ENCODE measurements around the gene PPP3R1. TPM values are rescaled to one million over a fixed set of nuclear protein-coding genes. Genes with fewer than 3 reads are reported as not detected.

The PPP3R1 gene
- total and polyA plus RNA-seq, 9 of the 15 experiments (the other 6 are each of a cell fraction or from before 2014, with no cell fraction given) = 3.7 to 70.0 (median 24.8) TPM

DNA sequence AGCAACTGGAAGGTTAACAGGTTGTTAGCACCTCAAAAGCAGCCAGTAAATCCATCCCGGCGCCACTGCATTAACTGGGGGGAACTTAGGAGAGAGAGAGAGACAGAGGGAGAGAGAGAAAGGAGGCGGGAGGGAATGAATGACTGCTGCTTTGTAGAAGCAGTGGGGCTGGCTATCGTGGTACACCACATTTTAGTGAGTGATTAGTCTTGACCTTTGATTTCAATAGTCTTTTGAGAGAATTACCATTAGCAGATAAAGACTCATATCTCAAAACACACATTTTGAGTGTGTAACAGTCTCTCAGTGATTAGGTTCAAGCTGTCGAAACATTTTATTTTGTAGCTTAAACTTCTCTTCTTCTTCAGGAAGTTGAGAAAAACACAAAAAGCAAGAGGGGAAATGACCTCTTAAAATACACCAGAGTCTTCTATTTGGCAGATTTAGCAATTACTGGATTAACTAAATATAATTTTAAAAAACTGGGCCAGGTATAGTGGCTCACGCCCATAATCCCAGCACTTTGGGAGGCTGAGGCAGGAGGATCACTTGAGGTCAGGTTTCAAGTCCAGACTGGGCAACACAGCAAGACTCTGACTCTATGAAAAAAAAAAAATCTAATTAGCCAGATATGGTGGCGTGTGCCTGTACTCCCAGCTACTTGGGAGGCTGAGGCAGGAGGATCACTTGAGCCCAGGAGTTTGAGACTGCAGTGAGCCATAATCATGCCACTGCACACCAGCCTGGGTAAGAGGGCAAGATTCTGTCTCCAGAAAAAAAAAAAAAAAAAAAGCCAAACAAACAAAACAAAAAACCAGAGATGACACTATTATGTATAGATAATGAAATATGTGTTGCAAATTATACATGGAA, 116.6 kb downstream of the PPP3R1 start (continued):
- TF ChIP-seq, protein P1, sequence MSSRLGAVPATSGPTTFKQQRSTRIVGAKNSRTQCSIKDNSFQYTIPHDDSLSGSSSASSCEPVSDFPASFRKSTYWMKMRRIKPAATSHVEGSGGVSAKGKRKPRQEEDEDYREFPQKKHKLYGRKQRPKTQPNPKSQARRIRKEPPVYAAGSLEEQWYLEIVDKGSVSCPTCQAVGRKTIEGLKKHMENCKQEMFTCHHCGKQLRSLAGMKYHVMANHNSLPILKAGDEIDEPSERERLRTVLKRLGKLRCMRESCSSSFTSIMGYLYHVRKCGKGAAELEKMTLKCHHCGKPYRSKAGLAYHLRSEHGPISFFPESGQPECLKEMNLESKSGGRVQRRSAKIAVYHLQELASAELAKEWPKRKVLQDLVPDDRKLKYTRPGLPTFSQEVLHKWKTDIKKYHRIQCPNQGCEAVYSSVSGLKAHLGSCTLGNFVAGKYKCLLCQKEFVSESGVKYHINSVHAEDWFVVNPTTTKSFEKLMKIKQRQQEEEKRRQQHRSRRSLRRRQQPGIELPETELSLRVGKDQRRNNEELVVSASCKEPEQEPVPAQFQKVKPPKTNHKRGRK (tag; IDR thresholded peaks at IDR 0.05) = no peak
- TF ChIP-seq GTF2A2 (tag; IDR thresholded peaks at IDR 0.05) (no peak), U2AF2 (optimal IDR thresholded peaks at IDR 0.05; ENCODE audit: low read depth, low read length) (no peak), TCF7 (IDR thresholded peaks at IDR 0.05; ENCODE audit: borderline replicate concordance) (peak; percentile 82; the same call in 1 of the 2 replicates), HDGF (IDR thresholded peaks at IDR 0.05) (peak; percentile 86; the same call in 1 of the 2 replicates), BMI1 (IDR thresholded peaks at IDR 0.05; ENCODE audit: low read length) (no peak), BRCA1 (IDR thresholded peaks at IDR 0.05) (no peak), BRCA1 (CRISPR knock-in tag; IDR thresholded peaks at IDR 0.05) (no peak), ZBTB7A (IDR thresholded peaks at IDR 0.05; ENCODE audit: borderline replicate concordance, control insufficient read depth, low read depth, low read length) (no peak), ZNF551 (CRISPR knock-in tag; IDR thresholded peaks at IDR 0.05) (no peak), SRF (CRISPR knock-in tag; IDR thresholded peaks at IDR 0.05) (no peak), GTF2F1 (IDR thresholded peaks at IDR 0.05; ENCODE audit: low read depth, low read length) (no peak), ZNF717 (CRISPR knock-in tag; IDR thresholded peaks at IDR 0.05) (no peak), FOXP1 (CRISPR knock-in tag; IDR thresholded peaks at IDR 0.05) (no peak), KLF16 (IDR thresholded peaks at IDR 0.05) (peak; percentile 97), ZNF780A (CRISPR knock-in tag; IDR thresholded peaks at IDR 0.05) (no peak), HSF4 (CRISPR knock-in tag; IDR thresholded peaks at IDR 0.05; ENCODE audit: borderline replicate concordance) (no peak), ZNF140 (CRISPR knock-in tag; IDR thresholded peaks at IDR 0.05) (no peak), PHF21A (IDR thresholded peaks at IDR 0.05; ENCODE audit: borderline replicate concordance, low read depth) (peak; percentile 56; the same call in 1 of the 2 replicates), NUFIP1 (IDR thresholded peaks at IDR 0.05; ENCODE audit: partially characterized antibody) (no peak), HEY1 (CRISPR knock-in tag; IDR thresholded peaks at IDR 0.05; ENCODE audit: borderline replicate concordance) (peak; percentile 79; the same call in 1 of the 2 replicates), ZNF282 (CRISPR knock-in tag; IDR thresholded peaks at IDR 0.05) (no peak)
- TF ChIP-seq, protein P2, sequence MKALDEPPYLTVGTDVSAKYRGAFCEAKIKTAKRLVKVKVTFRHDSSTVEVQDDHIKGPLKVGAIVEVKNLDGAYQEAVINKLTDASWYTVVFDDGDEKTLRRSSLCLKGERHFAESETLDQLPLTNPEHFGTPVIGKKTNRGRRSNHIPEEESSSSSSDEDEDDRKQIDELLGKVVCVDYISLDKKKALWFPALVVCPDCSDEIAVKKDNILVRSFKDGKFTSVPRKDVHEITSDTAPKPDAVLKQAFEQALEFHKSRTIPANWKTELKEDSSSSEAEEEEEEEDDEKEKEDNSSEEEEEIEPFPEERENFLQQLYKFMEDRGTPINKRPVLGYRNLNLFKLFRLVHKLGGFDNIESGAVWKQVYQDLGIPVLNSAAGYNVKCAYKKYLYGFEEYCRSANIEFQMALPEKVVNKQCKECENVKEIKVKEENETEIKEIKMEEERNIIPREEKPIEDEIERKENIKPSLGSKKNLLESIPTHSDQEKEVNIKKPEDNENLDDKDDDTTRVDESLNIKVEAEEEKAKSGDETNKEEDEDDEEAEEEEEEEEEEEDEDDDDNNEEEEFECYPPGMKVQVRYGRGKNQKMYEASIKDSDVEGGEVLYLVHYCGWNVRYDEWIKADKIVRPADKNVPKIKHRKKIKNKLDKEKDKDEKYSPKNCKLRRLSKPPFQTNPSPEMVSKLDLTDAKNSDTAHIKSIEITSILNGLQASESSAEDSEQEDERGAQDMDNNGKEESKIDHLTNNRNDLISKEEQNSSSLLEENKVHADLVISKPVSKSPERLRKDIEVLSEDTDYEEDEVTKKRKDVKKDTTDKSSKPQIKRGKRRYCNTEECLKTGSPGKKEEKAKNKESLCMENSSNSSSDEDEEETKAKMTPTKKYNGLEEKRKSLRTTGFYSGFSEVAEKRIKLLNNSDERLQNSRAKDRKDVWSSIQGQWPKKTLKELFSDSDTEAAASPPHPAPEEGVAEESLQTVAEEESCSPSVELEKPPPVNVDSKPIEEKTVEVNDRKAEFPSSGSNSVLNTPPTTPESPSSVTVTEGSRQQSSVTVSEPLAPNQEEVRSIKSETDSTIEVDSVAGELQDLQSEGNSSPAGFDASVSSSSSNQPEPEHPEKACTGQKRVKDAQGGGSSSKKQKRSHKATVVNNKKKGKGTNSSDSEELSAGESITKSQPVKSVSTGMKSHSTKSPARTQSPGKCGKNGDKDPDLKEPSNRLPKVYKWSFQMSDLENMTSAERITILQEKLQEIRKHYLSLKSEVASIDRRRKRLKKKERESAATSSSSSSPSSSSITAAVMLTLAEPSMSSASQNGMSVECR (CRISPR knock-in tag; IDR thresholded peaks at IDR 0.05) = no peak
- TF ChIP-seq, protein P3, sequence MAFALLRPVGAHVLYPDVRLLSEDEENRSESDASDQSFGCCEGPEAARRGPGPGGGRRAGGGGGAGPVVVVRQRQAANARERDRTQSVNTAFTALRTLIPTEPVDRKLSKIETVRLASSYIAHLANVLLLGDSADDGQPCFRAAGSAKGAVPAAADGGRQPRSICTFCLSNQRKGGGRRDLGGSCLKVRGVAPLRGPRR (CRISPR knock-in tag; IDR thresholded peaks at IDR 0.05) = no peak

Data from K562 (cell line).